GM12874 (cell line): ENCODE measurements around the gene FARP2.

Experiments used
- CTCF ChIP-seq: IDR thresholded peaks from 2 replicates; pipeline ENCODE4 v1.5.1; 2011; ENCODE audit warnings: low read depth, mild to moderate bottlenecking, control low read depth, low read length, moderate library complexity; ENCODE audit not compliant: insufficient read depth

Gene FARP2

DNA sequence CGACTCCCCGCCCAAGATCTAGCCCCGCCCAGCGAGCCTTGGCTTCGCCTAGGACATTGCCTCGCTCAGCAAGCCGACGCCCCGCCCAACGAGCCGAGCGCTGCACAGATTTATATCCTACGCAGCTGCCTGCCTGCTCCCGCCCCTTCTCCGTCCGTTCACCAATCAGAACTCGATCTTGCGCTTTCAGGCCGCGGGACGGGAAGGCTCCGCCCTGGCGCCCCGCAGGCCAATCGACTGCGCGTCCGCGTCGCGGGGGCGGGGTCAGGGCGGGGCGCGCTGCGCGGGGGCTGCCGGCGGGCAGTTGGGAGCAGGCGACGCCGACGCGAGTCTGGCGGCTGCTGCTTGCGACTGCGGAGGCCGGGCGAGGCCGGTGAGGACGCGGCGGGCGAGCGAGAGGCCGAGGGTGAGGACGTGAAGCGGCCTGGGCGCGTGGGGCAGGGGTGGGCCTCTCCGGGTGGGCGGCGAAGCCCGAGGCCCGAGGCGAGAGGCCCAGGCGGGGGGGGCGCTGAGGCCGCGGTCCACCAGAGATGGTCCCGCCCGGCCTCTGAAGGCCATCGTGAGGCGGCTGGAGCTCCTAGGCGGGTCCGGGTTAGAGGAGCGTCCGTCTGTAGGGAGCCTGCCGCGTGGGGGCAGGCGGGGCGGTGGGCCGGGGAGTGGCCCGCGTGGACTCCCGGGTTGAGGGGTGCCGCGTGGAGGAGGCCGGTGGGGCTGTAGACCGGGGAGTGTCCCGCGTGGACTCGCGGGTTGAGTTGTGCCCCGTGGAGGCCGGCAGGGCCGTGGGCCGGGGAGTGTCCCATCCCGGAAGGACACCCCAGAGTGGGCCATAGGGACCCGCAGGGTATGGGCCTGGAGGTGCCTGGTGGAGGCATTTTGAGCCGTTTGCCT is at the start of gene FARP2:
Gene FARP2, plus strand, starts transcription at position 303 of the 888 bp plus-strand sequence. CDS start 16,823 bp downstream, outside the sequence.
- TF ChIP-seq CTCF = no peak

- TF ChIP-seq CTCF = no peak
Observed at GRCh38 chr2:241307055-241307454, 49.0 kb upstream of the FARP2 start.

- TF ChIP-seq CTCF = no peak
Observed at GRCh38 chr2:241308267-241308666, 47.8 kb upstream of the FARP2 start.

- TF ChIP-seq CTCF = no peak
Observed at GRCh38 chr2:241308832-241309500, 47.1 kb upstream of the FARP2 start.

- TF ChIP-seq CTCF = no peak
Observed at GRCh38 chr2:241309684-241310117, 46.4 kb upstream of the FARP2 start.

DNA sequence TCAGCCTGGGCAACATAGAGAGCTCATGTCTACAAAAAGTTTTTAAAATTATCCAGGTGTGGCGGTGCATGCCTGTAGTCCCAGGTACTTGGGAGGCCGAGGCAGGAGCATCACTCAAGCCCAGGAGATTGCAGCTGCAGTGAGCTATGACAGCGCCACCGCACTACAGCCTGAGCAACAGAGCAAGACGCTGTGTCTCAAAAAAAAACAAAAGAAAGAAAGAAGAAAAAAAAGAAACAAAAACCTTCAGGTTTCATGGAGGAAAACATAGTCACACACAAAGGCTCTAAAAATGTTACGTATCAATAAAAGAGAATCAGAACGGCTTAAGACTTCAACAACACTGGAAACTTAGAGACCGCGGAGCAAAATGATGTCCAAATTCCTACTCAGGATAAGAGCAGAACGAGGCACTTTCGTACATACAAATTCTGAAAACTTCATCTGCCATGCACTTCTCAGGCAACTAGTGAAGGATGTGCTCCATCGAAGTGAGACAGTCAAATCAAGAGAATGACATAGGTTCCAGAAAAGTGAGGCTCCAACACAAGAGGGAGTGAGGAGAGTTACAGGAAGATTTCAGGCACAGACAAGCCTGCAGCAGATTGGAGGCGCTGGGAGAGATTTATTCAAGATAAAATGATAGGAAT is 45.0 kb upstream of the FARP2 start:
- TF ChIP-seq CTCF = no peak

DNA sequence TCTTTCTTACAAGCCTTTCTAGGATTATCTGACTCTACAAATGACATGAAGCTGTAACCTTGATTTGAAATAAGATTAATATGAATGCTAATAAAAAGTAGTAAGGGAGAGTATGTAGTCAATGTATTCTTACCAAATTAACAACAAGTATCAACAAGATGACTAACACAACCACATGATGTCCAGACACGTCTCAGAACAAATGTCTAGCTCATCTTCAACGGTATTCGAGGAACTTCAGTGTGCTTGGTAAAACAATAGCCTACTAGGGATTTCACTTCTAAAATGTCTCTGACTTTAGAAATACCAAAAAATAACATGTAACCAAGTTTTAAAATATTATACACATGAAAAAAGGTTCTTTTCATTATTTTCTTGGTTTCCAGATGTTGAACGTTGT is 44.0 kb upstream of the FARP2 start:
- TF ChIP-seq CTCF = no peak
